ENCODE data around the gene UBE3A. TPM values are rescaled to one million over a fixed set of nuclear protein-coding genes. Genes with fewer than 3 reads are reported as not detected.

The UBE3A gene
- total RNA-seq, 1 donor from 2014 or later = 102 TPM

- H3K79me2 ChIP-seq (ENCODE audit: insufficient read depth, low read length) = no peaks in the 10 kb centered on the region
- H4K20me1 ChIP-seq (ENCODE audit: insufficient read depth, low read length) = no peaks in the 10 kb centered on the region
- no peak overlapping the region for H3K27ac ChIP-seq (ENCODE audit: low read depth, low read length)
- no peaks in the 10 kb centered on the region for H3K9me3 ChIP-seq (ENCODE audit: insufficient read depth, low read depth, low read length)
- no peaks in the 10 kb centered on the region for H3K36me3 Mint-ChIP-seq (ENCODE audit: low read depth, unreplicated experiment)
- no peak overlapping the region for H3K9ac ChIP-seq (ENCODE audit: low read length)
- no peaks in the 10 kb centered on the region for H3K36me3 ChIP-seq (ENCODE audit: insufficient read depth, low read length)
- no peaks in the 10 kb centered on the region for H3K9me3 Mint-ChIP-seq (ENCODE audit: unreplicated experiment)
- H3K4me3 ChIP-seq (ENCODE audit: insufficient read depth, low read depth, low read length) = no peak overlapping the region
- no peak overlapping the region for H3K4me2 ChIP-seq (ENCODE audit: low read length)
- no peak for DNase-seq (ENCODE audit: low read depth)
- peaks cover 4% of the 10 kb centered on the region for H3K27me3 Mint-ChIP-seq (ENCODE audit: low read depth, unreplicated experiment)
- H3K27me3 ChIP-seq (ENCODE audit: insufficient read depth, low read length) = no peaks in the 10 kb centered on the region
- H2AFZ ChIP-seq (ENCODE audit: low read depth, low read length) = no peak overlapping the region
- no peak for FAIRE-seq
- no peak overlapping the region for H3K27ac Mint-ChIP-seq (ENCODE audit: unreplicated experiment)
- no peaks in the 10 kb centered on the region for H3K4me1 ChIP-seq (ENCODE audit: insufficient read depth, low read length)
- TF ChIP-seq CTCF (IDR thresholded peaks at IDR 0.05; ENCODE audit: insufficient read depth, low read depth, low read length) = no peak
- TF ChIP-seq EZH2 (IDR thresholded peaks at IDR 0.05; ENCODE audit: insufficient read depth, low read length) = no peak
- H3K4me1 Mint-ChIP-seq (ENCODE audit: low read depth, unreplicated experiment) = peaks cover 2% of the 10 kb centered on the region
- no peak overlapping the region for H3K4me3 Mint-ChIP-seq (ENCODE audit: unreplicated experiment)
Measured at GRCh38 chr15:25469377-25469776, 30.6 kb upstream of the UBE3A start.

GRCh38 chr15:25468611-25469010, 29.8 kb upstream of the UBE3A start:
- Mint-ChIP-seq H3K36me3 (ENCODE audit: low read depth, unreplicated experiment) (no peaks in the 10 kb centered on the region), H3K27me3 (ENCODE audit: low read depth, unreplicated experiment) (peaks cover 4% of the 10 kb centered on the region), H3K4me1 (ENCODE audit: low read depth, unreplicated experiment) (peaks cover 2% of the 10 kb centered on the region), H3K4me3 (ENCODE audit: unreplicated experiment) (no peak overlapping the region), H3K27ac (ENCODE audit: unreplicated experiment) (no peak overlapping the region), H3K9me3 (ENCODE audit: unreplicated experiment) (no peaks in the 10 kb centered on the region)
- Histone ChIP-seq H3K4me2 (ENCODE audit: low read length) (no peak overlapping the region), H3K27ac (ENCODE audit: low read depth, low read length) (no peak overlapping the region), H3K27me3 (ENCODE audit: insufficient read depth, low read length) (no peaks in the 10 kb centered on the region), H2AFZ (ENCODE audit: low read depth, low read length) (no peak overlapping the region), H3K9ac (ENCODE audit: low read length) (no peak overlapping the region), H3K36me3 (ENCODE audit: insufficient read depth, low read length) (no peaks in the 10 kb centered on the region), H3K4me1 (ENCODE audit: insufficient read depth, low read length) (no peaks in the 10 kb centered on the region), H3K9me3 (ENCODE audit: insufficient read depth, low read depth, low read length) (no peaks in the 10 kb centered on the region), H3K4me3 (ENCODE audit: insufficient read depth, low read depth, low read length) (no peak overlapping the region), H4K20me1 (ENCODE audit: insufficient read depth, low read length) (no peaks in the 10 kb centered on the region), H3K79me2 (ENCODE audit: insufficient read depth, low read length) (no peaks in the 10 kb centered on the region)
- DNase-seq (ENCODE audit: low read depth) (no peak), FAIRE-seq (no peak)
- TF ChIP-seq CTCF (IDR thresholded peaks at IDR 0.05; ENCODE audit: insufficient read depth, low read depth, low read length) = no peak
- no peak for TF ChIP-seq EZH2 (IDR thresholded peaks at IDR 0.05; ENCODE audit: insufficient read depth, low read length)

- H2AFZ ChIP-seq (ENCODE audit: low read depth, low read length) = no peak overlapping the region
- DNase-seq (ENCODE audit: low read depth) = no peak
- H3K9me3 ChIP-seq (ENCODE audit: insufficient read depth, low read depth, low read length) = no peaks in the 10 kb centered on the region
- Mint-ChIP-seq H3K36me3 (ENCODE audit: low read depth, unreplicated experiment) (no peaks in the 10 kb centered on the region), H3K9me3 (ENCODE audit: unreplicated experiment) (no peaks in the 10 kb centered on the region), H3K4me1 (ENCODE audit: low read depth, unreplicated experiment) (peaks cover 2% of the 10 kb centered on the region), H3K27me3 (ENCODE audit: low read depth, unreplicated experiment) (peaks cover 4% of the 10 kb centered on the region), H3K27ac (ENCODE audit: unreplicated experiment) (no peak overlapping the region), H3K4me3 (ENCODE audit: unreplicated experiment) (no peak overlapping the region)
- no peak overlapping the region for H3K9ac ChIP-seq (ENCODE audit: low read length)
- no peak for FAIRE-seq
- TF ChIP-seq EZH2 (IDR thresholded peaks at IDR 0.05; ENCODE audit: insufficient read depth, low read length) (no peak), CTCF (IDR thresholded peaks at IDR 0.05; ENCODE audit: insufficient read depth, low read depth, low read length) (no peak)
- H3K4me2 ChIP-seq (ENCODE audit: low read length) = no peak overlapping the region
- H3K4me1 ChIP-seq (ENCODE audit: insufficient read depth, low read length) = no peaks in the 10 kb centered on the region
- no peaks in the 10 kb centered on the region for H3K36me3 ChIP-seq (ENCODE audit: insufficient read depth, low read length)
- H3K27ac ChIP-seq (ENCODE audit: low read depth, low read length) = no peak overlapping the region
- no peaks in the 10 kb centered on the region for H4K20me1 ChIP-seq (ENCODE audit: insufficient read depth, low read length)
- no peaks in the 10 kb centered on the region for H3K79me2 ChIP-seq (ENCODE audit: insufficient read depth, low read length)
- no peak overlapping the region for H3K4me3 ChIP-seq (ENCODE audit: insufficient read depth, low read depth, low read length)
- H3K27me3 ChIP-seq (ENCODE audit: insufficient read depth, low read length) = no peaks in the 10 kb centered on the region
Measured at GRCh38 chr15:25465835-25466234, 27.0 kb upstream of the UBE3A start.

All from astrocyte (in vitro differentiated cells and primary cell).